ENCODE measurements around the gene PTPMT1.
"Not testable (repeated sequence)": the region's sequence is repeated elsewhere in the genome, so short reads cannot be mapped to it uniquely, and the experiment has no call there.

Gene PTPMT1

GRCh38 chr11:47565340-47566148 is at the start of gene PTPMT1:
TSS of gene PTPMT1 (plus strand) at chr11:47565599. CDS start at chr11:47565623, 24 bp downstream.
- peak; percentile 81 for DNase-seq (ENCODE audit: low spot score)

- no peak for DNase-seq (ENCODE audit: low spot score)
Measured at GRCh38 chr11:47516155-47516554, 49.2 kb upstream of the PTPMT1 start.

DNA sequence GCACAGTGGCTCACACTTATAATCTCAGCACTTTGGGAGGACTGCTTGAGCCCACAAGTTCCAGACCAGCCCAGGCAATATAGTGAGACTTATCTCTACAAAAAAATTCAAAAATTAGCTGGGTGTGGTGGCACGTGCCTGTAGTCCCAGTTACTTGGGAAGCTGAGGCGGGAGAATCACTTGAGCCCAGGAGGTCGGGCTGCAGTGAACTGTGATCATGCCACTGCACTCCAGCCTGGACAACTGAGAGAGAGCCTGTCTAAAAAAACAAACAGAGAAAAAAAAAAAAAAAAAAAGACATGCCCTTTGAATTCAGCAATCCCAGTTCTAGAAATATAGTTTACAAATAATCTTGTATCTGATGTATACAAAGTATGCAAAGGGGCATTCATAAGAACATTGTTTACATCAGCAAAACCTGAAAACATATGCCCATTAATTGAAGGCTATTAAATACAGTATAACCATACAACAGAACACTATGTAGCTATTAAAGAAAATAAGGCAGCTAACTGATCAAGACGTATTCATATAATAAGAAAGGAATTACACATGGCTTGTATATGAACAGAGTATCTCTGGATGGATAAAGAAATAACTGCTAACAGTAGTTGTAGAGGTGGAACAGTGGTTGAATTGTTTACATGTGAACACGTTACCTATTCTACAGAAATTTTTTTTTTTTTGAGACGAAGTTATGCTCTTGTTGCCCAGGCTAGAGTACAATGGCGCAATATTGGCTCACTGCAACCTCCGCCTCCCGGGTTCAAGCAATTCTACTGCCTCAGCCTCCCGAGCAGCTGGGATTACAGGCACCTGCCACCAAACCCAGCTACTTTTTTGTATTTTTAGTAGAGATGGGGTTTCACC is 48.2 kb upstream of the PTPMT1 start:
- DNase-seq (ENCODE audit: low spot score): no peak

- no peak for DNase-seq (ENCODE audit: low spot score)
Measured at GRCh38 chr11:47518212-47518964, 47.0 kb upstream of the PTPMT1 start.

GRCh38 chr11:47523490-47524225 is 41.7 kb upstream of the PTPMT1 start:
- DNase-seq (ENCODE audit: low spot score): no peak

GRCh38 chr11:47524291-47524874 is 41.0 kb upstream of the PTPMT1 start:
- DNase-seq (ENCODE audit: low spot score): no peak

DNA sequence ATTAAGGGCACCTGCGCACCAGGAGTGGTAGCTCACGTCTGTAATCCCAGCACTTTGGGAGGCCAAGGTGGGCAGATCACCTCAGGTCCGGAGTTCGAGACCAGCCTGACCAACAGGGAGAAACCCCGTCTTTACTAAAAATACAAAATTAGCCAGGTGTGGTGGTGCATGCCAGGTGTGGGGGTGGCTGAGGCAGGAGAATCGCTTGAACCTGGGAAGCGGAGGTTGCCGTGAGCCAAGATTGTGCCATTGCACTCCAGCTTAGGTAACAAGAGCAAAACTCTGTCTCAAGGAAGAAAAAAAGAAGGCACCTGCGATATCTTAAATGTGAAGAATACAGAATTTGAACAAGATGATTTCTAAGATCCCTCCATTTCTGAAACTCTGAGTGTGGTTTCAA is 39.4 kb upstream of the PTPMT1 start:
- not testable (repeated sequence) for DNase-seq (ENCODE audit: low spot score)

DNA sequence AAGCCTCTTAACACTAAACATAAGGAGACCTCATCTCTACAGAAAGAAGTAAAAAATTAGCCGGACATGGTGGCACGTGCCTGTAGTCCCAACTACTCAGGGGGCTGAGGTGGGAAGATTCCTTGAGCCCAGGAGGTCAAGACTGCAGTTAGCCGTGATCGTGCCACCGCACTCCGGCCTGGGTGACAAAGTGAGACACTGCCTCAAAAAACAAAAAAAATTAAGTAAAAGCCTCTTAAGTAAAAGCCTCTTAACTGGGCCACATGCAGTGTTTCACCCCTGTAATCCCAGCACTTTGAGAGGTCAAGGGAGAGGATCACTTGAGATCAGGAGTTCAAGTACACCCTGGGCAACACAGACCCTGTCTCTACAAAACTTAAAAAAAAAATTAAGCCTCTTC is 38.2 kb upstream of the PTPMT1 start:
- no peak for DNase-seq (ENCODE audit: low spot score)

GRCh38 chr11:47529951-47530350 is 35.4 kb upstream of the PTPMT1 start:
- DNase-seq (ENCODE audit: low spot score): no peak

DNA sequence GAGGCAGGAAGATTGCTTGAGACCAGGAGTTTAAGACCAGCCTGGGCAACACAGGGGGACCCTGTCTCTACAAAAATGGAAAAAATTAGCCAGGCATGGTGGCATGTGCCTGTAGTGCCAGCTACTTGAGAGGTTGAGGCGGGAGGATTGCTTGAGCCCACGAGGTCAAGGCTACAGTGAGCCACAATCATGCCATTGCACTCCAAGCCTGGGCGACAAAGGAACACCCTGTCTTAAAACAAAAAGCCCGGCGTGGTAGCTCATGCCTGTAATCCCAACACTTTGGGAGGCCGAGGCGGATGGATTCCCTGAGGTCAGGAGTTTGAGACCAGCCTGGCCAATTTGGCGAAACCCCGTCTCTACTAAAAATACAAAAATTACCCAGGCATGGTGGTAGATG is 34.7 kb upstream of the PTPMT1 start:
- DNase-seq (ENCODE audit: low spot score): not testable (repeated sequence)

- DNase-seq (ENCODE audit: low spot score): no peak
Measured at GRCh38 chr11:47531666-47532065, 33.7 kb upstream of the PTPMT1 start.

DNA sequence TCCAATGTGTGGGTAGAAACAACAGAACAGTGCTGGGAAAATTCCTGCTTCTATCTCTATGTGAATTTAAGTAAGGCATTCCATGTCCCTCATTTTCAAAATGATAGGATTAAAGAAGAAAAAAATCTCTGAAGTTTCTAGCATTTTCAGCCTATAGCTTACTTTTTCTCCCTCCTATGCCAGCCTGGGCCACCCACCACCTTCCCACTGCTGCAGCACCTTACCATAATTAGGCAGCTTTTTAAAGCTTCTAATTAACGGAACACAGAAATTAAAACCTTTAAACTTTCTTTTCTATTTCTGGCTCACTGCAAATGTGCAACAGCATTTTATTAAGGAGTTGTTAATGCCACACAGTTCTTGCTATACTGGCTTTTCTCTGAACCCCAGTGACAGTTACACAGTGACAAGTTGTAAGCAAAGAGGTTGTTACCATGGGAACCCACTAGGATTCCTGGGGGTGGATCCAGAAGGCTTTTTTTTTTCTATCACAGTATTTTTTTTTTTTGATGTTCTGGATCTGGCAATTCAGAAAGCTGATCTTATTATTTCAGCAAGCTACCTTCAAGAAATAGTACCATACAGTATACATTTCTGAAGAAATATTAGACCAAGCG is 32.7 kb upstream of the PTPMT1 start:
- no peak for DNase-seq (ENCODE audit: low spot score)

- no peak for DNase-seq (ENCODE audit: low spot score)
Measured at GRCh38 chr11:47533690-47534151, 31.7 kb upstream of the PTPMT1 start.

GRCh38 chr11:47534704-47535251 is 30.6 kb upstream of the PTPMT1 start:
- no peak for DNase-seq (ENCODE audit: low spot score)

DNA sequence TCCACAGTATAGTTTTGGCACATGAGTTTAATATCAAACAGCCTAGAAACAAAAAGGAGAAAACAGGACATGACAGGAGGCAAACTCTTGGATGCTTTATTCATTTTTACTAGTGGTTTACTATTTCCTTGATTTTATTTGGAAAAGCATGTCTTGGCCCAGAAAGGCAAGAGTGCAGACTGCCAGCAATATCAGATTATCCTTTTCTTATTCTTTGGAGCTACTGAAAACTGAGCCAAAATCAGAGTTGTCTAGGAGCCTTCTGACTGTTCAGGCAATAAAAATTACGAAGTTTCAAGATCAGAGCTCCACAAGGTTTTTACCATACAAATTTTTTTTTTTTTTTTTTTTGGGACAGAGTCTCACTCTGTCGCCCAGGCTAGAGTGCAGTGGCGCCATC is 28.5 kb upstream of the PTPMT1 start:
- no peak for DNase-seq (ENCODE audit: low spot score)

DNA sequence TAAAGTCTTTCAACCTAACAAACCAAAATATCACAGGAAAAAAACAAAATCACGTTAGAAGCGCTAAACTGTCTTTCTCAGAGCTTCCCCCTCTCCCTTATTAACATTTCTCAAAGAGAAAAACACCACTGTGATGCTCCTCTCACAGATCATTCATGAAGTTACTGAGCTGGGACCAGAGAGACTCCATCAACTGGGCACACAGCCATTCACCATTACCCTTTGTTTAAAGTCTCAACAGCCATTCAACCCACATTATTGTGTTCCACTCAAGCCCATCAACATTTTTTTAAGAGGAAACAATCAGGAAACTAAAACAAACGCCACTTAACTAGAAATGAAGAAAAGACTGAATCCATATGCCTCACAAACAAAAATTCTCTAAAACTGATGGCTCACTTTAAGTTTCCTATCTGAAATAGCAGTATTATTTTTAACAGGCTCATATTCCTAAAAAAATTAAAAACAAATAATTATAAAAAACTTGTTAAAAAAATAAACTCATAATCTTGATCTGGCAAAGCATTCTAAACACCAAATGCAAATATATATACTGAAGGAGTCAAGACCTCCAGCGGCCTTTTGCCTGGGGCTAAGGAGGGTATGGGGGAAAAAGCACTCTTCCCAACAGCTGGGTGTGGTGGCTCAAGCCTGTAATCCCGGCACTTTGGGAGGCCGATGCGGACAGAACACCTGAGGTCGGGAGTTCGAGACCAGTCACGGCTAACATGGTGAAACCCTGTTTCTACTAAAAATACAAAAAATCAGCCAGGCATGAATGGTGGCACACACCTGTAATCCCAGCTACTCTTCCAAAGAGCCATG is 26.4 kb upstream of the PTPMT1 start:
- no peak for DNase-seq (ENCODE audit: low spot score)

DNA sequence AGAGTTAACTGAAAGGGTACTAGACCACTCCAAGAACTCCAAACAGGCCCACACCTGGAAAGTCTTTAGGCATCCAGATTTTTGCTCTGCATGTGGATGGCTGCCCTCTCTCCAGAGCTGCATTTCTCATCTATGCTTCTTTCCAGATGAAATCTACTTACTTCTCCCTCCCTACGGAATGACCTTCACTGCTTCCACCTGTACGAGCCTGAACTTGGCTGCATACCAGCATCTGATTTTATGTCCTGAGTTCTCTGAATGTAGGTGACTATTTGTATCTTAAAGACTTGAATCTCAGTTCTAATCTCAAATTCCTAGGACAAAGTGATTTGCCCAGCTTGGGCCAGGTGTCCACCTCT is 25.7 kb upstream of the PTPMT1 start:
- DNase-seq (ENCODE audit: low spot score): no peak

- no peak for DNase-seq (ENCODE audit: low spot score)
Measured at GRCh38 chr11:47541070-47541469, 24.3 kb upstream of the PTPMT1 start.

GRCh38 chr11:47545298-47545697 is 20.1 kb upstream of the PTPMT1 start:
- DNase-seq (ENCODE audit: low spot score): no peak

GRCh38 chr11:47546274-47546673 is 19.1 kb upstream of the PTPMT1 start:
- not testable (repeated sequence) for DNase-seq (ENCODE audit: low spot score)

Data from HuH-7 (cell line).